Adrenal gland (tissue), 5 donors: Measurements from ENCODE around the gene HOMER2.

Experiments
- POLR2A ChIP-seq, 2 donors: fragments of 450-650 bp; IDR thresholded peaks; one replicate each; pipeline ENCODE4 v1.6.1; 2017; ENCODE audit warnings: antibody characterized with exemption in 2 of 2, mild to moderate bottlenecking in 2 of 2, moderate library complexity in 1 of 2
- TF ChIP-seq, protein P1 (sequence below), 6 experiments: fragments of 450-650 bp in 4 of 6; fragments of 200-600 bp in 2 of 6; sonication (generic) in 1 of 6; IDR thresholded peaks; 1 replicate in 5 of 6; 2 replicates in 1 of 6; pipeline versions ENCODE4 v1.5.1 to v1.8.0; 2016 to 2021; ENCODE audit warnings: antibody characterized with exemption in 6 of 6, mild to moderate bottlenecking in 2 of 6, moderate library complexity in 1 of 6
- donor health status: DM: no; HTN: no; CAD: no.

DNA sequence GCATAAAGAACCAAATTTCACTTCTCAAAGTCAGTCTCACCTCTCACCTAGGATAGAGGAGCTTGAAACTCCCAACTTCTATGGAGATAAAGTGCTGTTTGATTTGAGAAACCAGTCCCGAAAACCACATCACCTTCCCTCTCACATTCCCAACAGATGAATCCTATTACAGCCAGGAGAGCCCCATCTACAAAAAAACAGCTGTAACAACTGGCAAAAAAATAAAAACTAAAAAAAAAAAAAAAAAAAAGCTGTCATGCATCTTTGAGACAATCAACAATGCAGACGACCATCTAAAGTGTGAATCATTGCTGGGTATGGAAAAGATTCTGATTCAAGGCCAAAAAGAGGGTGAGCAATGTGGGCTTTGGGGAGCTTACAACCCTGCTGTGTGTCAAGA is 23.8 kb downstream of the HOMER2 start:
- TF ChIP-seq, protein P1, sequence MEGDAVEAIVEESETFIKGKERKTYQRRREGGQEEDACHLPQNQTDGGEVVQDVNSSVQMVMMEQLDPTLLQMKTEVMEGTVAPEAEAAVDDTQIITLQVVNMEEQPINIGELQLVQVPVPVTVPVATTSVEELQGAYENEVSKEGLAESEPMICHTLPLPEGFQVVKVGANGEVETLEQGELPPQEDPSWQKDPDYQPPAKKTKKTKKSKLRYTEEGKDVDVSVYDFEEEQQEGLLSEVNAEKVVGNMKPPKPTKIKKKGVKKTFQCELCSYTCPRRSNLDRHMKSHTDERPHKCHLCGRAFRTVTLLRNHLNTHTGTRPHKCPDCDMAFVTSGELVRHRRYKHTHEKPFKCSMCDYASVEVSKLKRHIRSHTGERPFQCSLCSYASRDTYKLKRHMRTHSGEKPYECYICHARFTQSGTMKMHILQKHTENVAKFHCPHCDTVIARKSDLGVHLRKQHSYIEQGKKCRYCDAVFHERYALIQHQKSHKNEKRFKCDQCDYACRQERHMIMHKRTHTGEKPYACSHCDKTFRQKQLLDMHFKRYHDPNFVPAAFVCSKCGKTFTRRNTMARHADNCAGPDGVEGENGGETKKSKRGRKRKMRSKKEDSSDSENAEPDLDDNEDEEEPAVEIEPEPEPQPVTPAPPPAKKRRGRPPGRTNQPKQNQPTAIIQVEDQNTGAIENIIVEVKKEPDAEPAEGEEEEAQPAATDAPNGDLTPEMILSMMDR (IDR thresholded peaks at IDR 0.05): no peak
- no peak for TF ChIP-seq POLR2A (IDR thresholded peaks at IDR 0.05)
